ENCODE results near the gene LYPD6B. TPM values are rescaled to one million over a fixed set of nuclear protein-coding genes. Genes with fewer than 3 reads are reported as not detected.

The LYPD6B gene
- total RNA-seq, 1 experiment from 2014 or later, result 35.8 TPM

- H3K9me3 Mint-ChIP-seq (ENCODE audit: unreplicated experiment), result no peaks in the 10 kb centered on the region
- intact Hi-C loops (cut with micrococcal nuclease; ENCODE audit: unreplicated experiment), result loop anchor here (5.0 kb wide), 1 partner anchor 418 kb away; no protein-coding TSS in a partner anchor
- CTCF ChIA-PET, result interaction anchor here (6.1 kb wide), 1 partner anchor 20 kb away, joined by 65 read pairs; the partner anchor contains the start of gene LYPD6B
These were observed 19.5 kb upstream of the LYPD6B start for GRCh38 chr2:149018981-149019380.

GRCh38 chr2:149019768-149020167, 18.7 kb upstream of the LYPD6B start:
- DNase-seq, result no peak
- peak overlapping the region; percentile 59 for H3K4me3 Mint-ChIP-seq (ENCODE audit: unreplicated experiment)
- H3K27me3 Mint-ChIP-seq (ENCODE audit: insufficient read depth, unreplicated experiment), result no peaks in the 10 kb centered on the region
- intact Hi-C loops (cut with micrococcal nuclease; ENCODE audit: unreplicated experiment), result loop anchor here (1.0 to 5.0 kb wide), 6 partner anchors 9 to 418 kb away; partner anchors contain the start of gene LYPD6
- H3K36me3 Mint-ChIP-seq (ENCODE audit: insufficient read depth, unreplicated experiment), result no peaks in the 10 kb centered on the region
- POLR2A ChIA-PET, result interaction anchor here (1.2 kb wide), 1 partner anchor 101 kb away, joined by 4 read pairs; no protein-coding TSS in a partner anchor
- peak overlapping the region; percentile 92 for H3K27ac Mint-ChIP-seq (ENCODE audit: unreplicated experiment)
- Histone ChIP-seq H3K27me3 (replicated peaks; ENCODE audit: control insufficient read depth, insufficient read depth, low read length) (no peaks in the 10 kb centered on the region), H3K4me1 (peaks cover 37% of the 10 kb centered on the region), H3K36me3 (ENCODE audit: control insufficient read depth, insufficient read depth, low read length) (no peaks in the 10 kb centered on the region), H3K4me3 (ENCODE audit: low read depth, low read length) (no peak overlapping the region), H3K9me3 (no peaks in the 10 kb centered on the region)
- CTCF ChIA-PET, result interaction anchor here (0.6 to 6.1 kb wide), 2 partner anchors 14 to 19 kb away, joined by 3 to 65 read pairs; partner anchors contain the start of gene LYPD6B
- H3K9me3 Mint-ChIP-seq (ENCODE audit: unreplicated experiment), result no peaks in the 10 kb centered on the region
- TF ChIP-seq, protein P1, sequence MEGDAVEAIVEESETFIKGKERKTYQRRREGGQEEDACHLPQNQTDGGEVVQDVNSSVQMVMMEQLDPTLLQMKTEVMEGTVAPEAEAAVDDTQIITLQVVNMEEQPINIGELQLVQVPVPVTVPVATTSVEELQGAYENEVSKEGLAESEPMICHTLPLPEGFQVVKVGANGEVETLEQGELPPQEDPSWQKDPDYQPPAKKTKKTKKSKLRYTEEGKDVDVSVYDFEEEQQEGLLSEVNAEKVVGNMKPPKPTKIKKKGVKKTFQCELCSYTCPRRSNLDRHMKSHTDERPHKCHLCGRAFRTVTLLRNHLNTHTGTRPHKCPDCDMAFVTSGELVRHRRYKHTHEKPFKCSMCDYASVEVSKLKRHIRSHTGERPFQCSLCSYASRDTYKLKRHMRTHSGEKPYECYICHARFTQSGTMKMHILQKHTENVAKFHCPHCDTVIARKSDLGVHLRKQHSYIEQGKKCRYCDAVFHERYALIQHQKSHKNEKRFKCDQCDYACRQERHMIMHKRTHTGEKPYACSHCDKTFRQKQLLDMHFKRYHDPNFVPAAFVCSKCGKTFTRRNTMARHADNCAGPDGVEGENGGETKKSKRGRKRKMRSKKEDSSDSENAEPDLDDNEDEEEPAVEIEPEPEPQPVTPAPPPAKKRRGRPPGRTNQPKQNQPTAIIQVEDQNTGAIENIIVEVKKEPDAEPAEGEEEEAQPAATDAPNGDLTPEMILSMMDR (IDR thresholded peaks at IDR 0.05; ENCODE audit: insufficient read depth in 1 of 2, low read depth in 1 of 2, low read length in 1 of 2, severe bottlenecking in 1 of 2, unreplicated experiment in 1 of 2), result no peak
- peaks cover 64% of the 10 kb centered on the region for H3K4me1 Mint-ChIP-seq (ENCODE audit: low read depth, unreplicated experiment)
- TSS peak; percentile 92 for BruUV-seq (replicated peaks)

More at GRCh38 chr2:149018981-149019380, 19.5 kb upstream of the LYPD6B start:
- Mint-ChIP-seq H3K27ac (ENCODE audit: unreplicated experiment) (peak overlapping the region; percentile 92), H3K36me3 (ENCODE audit: insufficient read depth, unreplicated experiment) (no peaks in the 10 kb centered on the region), H3K27me3 (ENCODE audit: insufficient read depth, unreplicated experiment) (no peaks in the 10 kb centered on the region), H3K4me3 (ENCODE audit: unreplicated experiment) (no peak overlapping the region), H3K4me1 (ENCODE audit: low read depth, unreplicated experiment) (peaks cover 56% of the 10 kb centered on the region)
- H3K36me3 ChIP-seq (ENCODE audit: control insufficient read depth, insufficient read depth, low read length), result no peaks in the 10 kb centered on the region
- POLR2A ChIA-PET, result no interaction called here
- BruUV-seq (replicated peaks), result no TSS peak
- H3K4me1 ChIP-seq, result peaks cover 33% of the 10 kb centered on the region
- no peaks in the 10 kb centered on the region for H3K27me3 ChIP-seq (replicated peaks; ENCODE audit: control insufficient read depth, insufficient read depth, low read length)
- no peaks in the 10 kb centered on the region for H3K9me3 ChIP-seq
- TF ChIP-seq, protein P1 (IDR thresholded peaks at IDR 0.05; ENCODE audit: insufficient read depth in 1 of 2, low read depth in 1 of 2, low read length in 1 of 2, severe bottlenecking in 1 of 2, unreplicated experiment in 1 of 2), result no peak
- H3K4me3 ChIP-seq (ENCODE audit: low read depth, low read length), result no peak overlapping the region
- DNase-seq, result no peak

DNA sequence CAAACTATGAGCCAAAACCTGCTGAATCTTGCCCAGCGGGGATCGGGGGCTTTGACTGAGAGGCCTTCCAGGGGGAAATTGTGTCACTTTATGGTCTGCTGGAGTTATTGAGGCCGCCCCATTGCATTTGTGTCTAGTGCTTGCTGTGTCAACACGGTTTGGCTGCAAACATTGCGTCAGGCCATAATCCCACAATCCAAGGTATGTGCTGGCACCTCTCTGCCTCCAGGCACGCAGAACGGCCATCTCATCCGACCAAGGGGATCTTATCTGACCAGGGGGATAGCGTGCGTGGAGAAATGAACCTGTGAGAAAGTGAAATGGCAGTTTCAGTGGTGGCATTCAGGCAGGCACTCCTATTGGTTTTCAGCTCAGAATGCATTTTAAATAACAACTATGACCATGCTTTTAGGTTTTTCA, 18.1 kb upstream of the LYPD6B start:
- intact Hi-C loops (cut with micrococcal nuclease; ENCODE audit: unreplicated experiment), result loop anchor here (1.0 to 5.0 kb wide), 5 partner anchors 8 to 312 kb away; partner anchors contain the start of gene LYPD6
- BruUV-seq (replicated peaks), result no TSS peak
- peak; percentile 89 to 91 for DNase-seq
- Histone ChIP-seq H3K27me3 (replicated peaks; ENCODE audit: control insufficient read depth, insufficient read depth, low read length) (no peaks in the 10 kb centered on the region), H3K4me1 (peaks cover 42% of the 10 kb centered on the region), H3K9me3 (no peaks in the 10 kb centered on the region), H3K4me3 (ENCODE audit: low read depth, low read length) (no peak overlapping the region), H3K36me3 (ENCODE audit: control insufficient read depth, insufficient read depth, low read length) (no peaks in the 10 kb centered on the region)
- Mint-ChIP-seq H3K27ac (ENCODE audit: unreplicated experiment) (peak overlapping the region; percentile 92), H3K9me3 (ENCODE audit: unreplicated experiment) (no peaks in the 10 kb centered on the region), H3K27me3 (ENCODE audit: insufficient read depth, unreplicated experiment) (no peaks in the 10 kb centered on the region), H3K4me3 (ENCODE audit: unreplicated experiment) (peak overlapping the region; percentile 59), H3K36me3 (ENCODE audit: insufficient read depth, unreplicated experiment) (no peaks in the 10 kb centered on the region), H3K4me1 (ENCODE audit: low read depth, unreplicated experiment) (peaks cover 70% of the 10 kb centered on the region)
- POLR2A ChIA-PET, result interaction anchor here (1.2 kb wide), 1 partner anchor 100 kb away, joined by 4 read pairs; no protein-coding TSS in a partner anchor
- TF ChIP-seq, protein P1 (IDR thresholded peaks at IDR 0.05; ENCODE audit: insufficient read depth in 1 of 2, low read depth in 1 of 2, low read length in 1 of 2, severe bottlenecking in 1 of 2, unreplicated experiment in 1 of 2), result no peak
- CTCF ChIA-PET, result no interaction called here

Data from Caco-2 (cell line).